Thyroid gland (tissue), 4 donors: Measurements from ENCODE around the gene FGR. TPM values are rescaled to one million over a fixed set of nuclear protein-coding genes. Genes with fewer than 3 reads are reported as not detected.

ENCODE experiments used
- DNase-seq, 2 donors: peaks; one replicate each; pipeline ENCODE4 v3.0.0-alpha.2; 2019
- H3K27ac ChIP-seq, 3 donors: fragments of 200-600 bp; sonication (generic); 1 replicate in 2 of 3; 2 replicates in 1 of 3; pipeline ENCODE4 v1.5.1; 2016 to 2019; ENCODE audit warnings: mild to moderate bottlenecking in 1 of 3, moderate library complexity in 1 of 3
- H3K27me3 ChIP-seq: fragments of 200-600 bp; sonication (generic); one replicate; pipeline ENCODE4 v1.5.1; 2019
- H3K36me3 ChIP-seq, 2 donors: fragments of 200-600 bp; sonication (generic); one replicate each; pipeline ENCODE4 v1.5.1; 2016 to 2019
- H3K4me1 ChIP-seq, 2 donors: fragments of 200-600 bp; sonication (generic); one replicate each; pipeline ENCODE4 v1.5.1; 2017 to 2019
- H3K4me3 ChIP-seq, 3 donors: fragments of 200-600 bp; sonication (generic); replicated peaks in 1 of 3; 1 replicate in 2 of 3; 2 replicates in 1 of 3; pipeline ENCODE4 v1.5.1; 2016; ENCODE audit warnings: mild to moderate bottlenecking in 1 of 3
- H3K9me3 ChIP-seq: fragments of 200-600 bp; sonication (generic); one replicate; pipeline ENCODE4 v1.5.1; 2017
- CTCF ChIP-seq, 6 experiments: fragments of 200-600 bp in 3 of 6; fragments of 450-650 bp in 3 of 6; sonication (generic) in 3 of 6; IDR thresholded peaks; one replicate each; pipeline ENCODE4 v1.5.1; 2016 to 2019; ENCODE audit warnings: antibody characterized with exemption in 6 of 6, mild to moderate bottlenecking in 2 of 6, inconsistent platforms in 1 of 6, moderate library complexity in 1 of 6
- POLR2A ChIP-seq, 2 donors: fragments of 450-650 bp; IDR thresholded peaks; one replicate each; pipeline ENCODE4 v1.6.1; 2017; ENCODE audit warnings: antibody characterized with exemption in 2 of 2, mild to moderate bottlenecking in 2 of 2, moderate library complexity in 1 of 2
- WGBS, 2 donors: methylation state at CpG; one replicate each; pipeline ENCODE4 v1.1.5; 2017; 5-methylcytosine and 5-hydroxymethylcytosine counted together
- intact Hi-C: fragments of 100-400 bp; cut with DNase I; formaldehyde crosslinking; loops from one replicate; pipeline ENCODE4 v1.15.1; 2023
- total RNA-seq, 4 donors: library from RNA; depleted of rRNA; stranded (reverse); fragments of >200 nt; gene quantifications; one replicate each; pipeline ENCODE4 v1.2.3, GENCODE V29; 2016

The FGR gene
- total RNA-seq, 4 donors from 2014 or later = 4.6 to 7.1 (median 6.4) TPM

- 100% methylated on average over 1 to 2 of the region's 2 CpGs for WGBS, 2 donors
- Histone ChIP-seq H3K4me3 (no peak overlapping the region), H3K4me1 (peaks cover 4 to 6% of the 10 kb centered on the region in 2 donors), H3K27ac (no peak overlapping the region), H3K36me3 (no peaks in the 10 kb centered on the region), H3K9me3 (no peaks in the 10 kb centered on the region), H3K27me3 (no peaks in the 10 kb centered on the region)
- no peak for DNase-seq
- intact Hi-C loops = no loop called here
- TF ChIP-seq CTCF (IDR thresholded peaks at IDR 0.05) (no peak), POLR2A (IDR thresholded peaks at IDR 0.05) (no peak)
Measured at GRCh38 chr1:27616441-27616840, 18.5 kb downstream of the FGR start.

- no peak overlapping the region for H3K27ac ChIP-seq
- H3K4me3 ChIP-seq = no peak overlapping the region
- H3K9me3 ChIP-seq = no peaks in the 10 kb centered on the region
- no peaks in the 10 kb centered on the region for H3K36me3 ChIP-seq
- no peak for TF ChIP-seq CTCF (IDR thresholded peaks at IDR 0.05)
- no peak for TF ChIP-seq POLR2A (IDR thresholded peaks at IDR 0.05)
- WGBS, 2 donors = 77 to 79% methylated on average over 41 of the region's 41 CpGs
- intact Hi-C loops = no loop called here
- no peak for DNase-seq
- no peaks in the 10 kb centered on the region for H3K27me3 ChIP-seq
- H3K4me1 ChIP-seq = peaks cover 4 to 6% of the 10 kb centered on the region in 2 donors
Measured at GRCh38 chr1:27615346-27616192, 19.4 kb downstream of the FGR start.

GRCh38 chr1:27614625-27615344, 20.2 kb downstream of the FGR start:
- Histone ChIP-seq H3K27me3 (no peaks in the 10 kb centered on the region), H3K9me3 (no peaks in the 10 kb centered on the region), H3K4me3 (no peak overlapping the region), H3K27ac (no peak overlapping the region), H3K36me3 (no peaks in the 10 kb centered on the region), H3K4me1 (peaks cover 4 to 6% of the 10 kb centered on the region in 2 donors)
- WGBS, 2 donors = 29 to 30% methylated on average over 19 to 22 of the region's 26 CpGs
- TF ChIP-seq CTCF (IDR thresholded peaks at IDR 0.05) (no peak), POLR2A (IDR thresholded peaks at IDR 0.05) (no peak)
- no peak for DNase-seq
- intact Hi-C loops = no loop called here

GRCh38 chr1:27614043-27614624, 20.9 kb downstream of the FGR start:
- WGBS, 2 donors = 80 to 84% methylated on average over 15 to 16 of the region's 16 CpGs
- Histone ChIP-seq H3K36me3 (no peaks in the 10 kb centered on the region), H3K4me3 (no peak overlapping the region), H3K27ac (no peak overlapping the region), H3K9me3 (no peaks in the 10 kb centered on the region), H3K27me3 (no peaks in the 10 kb centered on the region), H3K4me1 (peaks cover 6% of the 10 kb centered on the region in 2 donors)
- intact Hi-C loops = no loop called here
- DNase-seq = no peak
- no peak for TF ChIP-seq POLR2A (IDR thresholded peaks at IDR 0.05)
- TF ChIP-seq CTCF (IDR thresholded peaks at IDR 0.05) = no peak
